CD4-positive, CD25-positive, alpha-beta regulatory T cell (primary cell): ENCODE measurements around the gene CSF1R. TPM values are rescaled to one million over a fixed set of nuclear protein-coding genes. Genes with fewer than 3 reads are reported as not detected.

Experiments used
- ATAC-seq, 2 donors: fragments of 150-1000 bp; cut with Tn5 transposase; one replicate each; pipeline ENCODE4 v1.10.0; 2021; ENCODE audit warnings: low read depth in 2 of 2, moderate number of reproducible peaks in 2 of 2, moderate library complexity in 1 of 2
- DNase-seq, 3 donors: peaks; one replicate each; pipeline versions ENCODE4 v3.0.0 to v3.0.0-alpha.2; 2012 to 2022; ENCODE audit warnings: mixed read lengths in 1 of 3
- H3K27ac ChIP-seq: one replicate; pipeline ENCODE4 v1.7.0; 2013; ENCODE audit warnings: mild to moderate bottlenecking, low read length; ENCODE audit not compliant: insufficient read depth, poor library complexity, severe bottlenecking
- H3K27me3 ChIP-seq: one replicate; pipeline ENCODE4 v1.7.0; 2013; ENCODE audit warnings: low read length; ENCODE audit not compliant: control insufficient read depth, insufficient read depth
- H3K36me3 ChIP-seq: one replicate; pipeline ENCODE4 v1.7.0; 2013; ENCODE audit warnings: mild to moderate bottlenecking, low read length, moderate library complexity; ENCODE audit not compliant: control insufficient read depth, insufficient read depth
- H3K4me1 ChIP-seq: 2 replicates; pipeline ENCODE4 v1.7.0; 2013; ENCODE audit warnings: mild to moderate bottlenecking, low read length; ENCODE audit not compliant: insufficient read depth, control insufficient read depth, poor library complexity, severe bottlenecking
- H3K4me3 ChIP-seq: one replicate; pipeline ENCODE4 v1.7.0; 2013; ENCODE audit warnings: low read depth, mild to moderate bottlenecking, low read length, moderate library complexity
- H3K9me3 ChIP-seq, 2 experiments: 1 replicate in 1 of 2; 2 replicates in 1 of 2; pipeline ENCODE4 v1.7.0; 2013; ENCODE audit warnings: low read length in 2 of 2, mild to moderate bottlenecking in 1 of 2, moderate library complexity in 1 of 2; ENCODE audit not compliant: control insufficient read depth in 2 of 2
- H3K27ac Mint-ChIP-seq, 3 donors: one replicate each; pipeline ENCODE4 v1.8.0; 2020 to 2022; ENCODE audit warnings: mild to moderate bottlenecking in 3 of 3, mixed read lengths in 3 of 3, moderate library complexity in 2 of 3
- H3K27me3 Mint-ChIP-seq: one replicate; pipeline ENCODE4 v1.8.0; 2022; ENCODE audit warnings: mild to moderate bottlenecking, mixed read lengths
- H3K36me3 Mint-ChIP-seq: one replicate; pipeline ENCODE4 v1.8.0; 2020; ENCODE audit warnings: mixed read lengths
- H3K4me1 Mint-ChIP-seq, 4 donors: one replicate each; pipeline ENCODE4 v1.8.0; 2020 to 2022; ENCODE audit warnings: mixed read lengths in 4 of 4, mild to moderate bottlenecking in 1 of 4
- H3K4me3 Mint-ChIP-seq, 4 donors: one replicate each; pipeline ENCODE4 v1.8.0; 2020 to 2022; ENCODE audit warnings: mild to moderate bottlenecking in 4 of 4, mixed read lengths in 4 of 4, moderate library complexity in 3 of 4
- H3K9me3 Mint-ChIP-seq, 7 donors: one replicate each; pipeline ENCODE4 v1.8.0; 2020 to 2022; ENCODE audit warnings: mixed read lengths in 7 of 7, mild to moderate bottlenecking in 3 of 7, moderate library complexity in 2 of 7
- polyA plus RNA-seq, 4 donors: library from polyadenylated mRNA; unstranded; fragments of 300-500 nt; fragmentation: Illumina TruSeq; gene quantifications; one replicate each; pipeline ENCODE4 v1.2.3, GENCODE V29; 2021
- total RNA-seq: library from RNA; stranded (reverse); gene quantifications from one replicate; pipeline ENCODE4 v1.2.3, GENCODE V29; 2022

The CSF1R gene
- total and polyA plus RNA-seq, 5 donors from 2014 or later: 0.60 to 1.2 (median 0.97) TPM; not detected in 1

DNA sequence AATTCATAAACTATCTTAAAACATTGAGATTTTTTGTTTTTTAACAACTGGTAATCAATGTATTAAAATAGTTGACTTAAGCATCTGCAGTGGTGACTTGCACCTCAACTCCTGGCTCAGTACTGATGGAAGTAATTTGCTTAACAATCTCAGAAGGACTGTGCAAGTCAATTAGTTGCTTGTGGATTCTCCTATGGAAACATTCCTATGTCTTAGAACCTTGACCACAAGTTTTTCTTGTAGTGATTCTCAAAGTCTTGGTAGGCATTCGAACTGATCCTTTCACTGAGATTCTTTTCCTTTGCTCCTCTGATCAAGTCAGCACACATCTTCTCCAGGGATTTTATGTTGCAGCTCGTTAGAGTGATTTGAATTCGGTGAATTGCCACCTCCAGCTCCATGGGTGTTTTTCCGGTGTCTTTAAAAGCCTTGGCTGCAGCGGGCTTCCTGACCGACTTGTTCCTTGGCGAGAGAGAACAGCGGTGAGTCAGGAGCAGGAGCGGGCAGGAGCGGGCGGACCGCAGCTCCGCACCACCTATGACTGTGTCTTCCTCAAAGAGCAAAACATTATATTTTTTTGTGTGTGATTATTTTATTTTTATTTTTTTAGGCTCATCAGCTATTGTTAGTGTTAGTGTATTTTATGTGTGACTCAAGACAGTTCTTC lies 64.7 kb downstream of the CSF1R start:
- Histone ChIP-seq H3K4me3 (no peak overlapping the region), H3K27ac (no peak overlapping the region), H3K9me3 (no peaks in the 10 kb centered on the region), H3K4me1 (no peaks in the 10 kb centered on the region), H3K27me3 (no peaks in the 10 kb centered on the region), H3K36me3 (peaks cover 96% of the 10 kb centered on the region)
- peaks cover 0 to 1% (median 0%) of the 10 kb centered on the region in 7 donors for H3K9me3 Mint-ChIP-seq
- ATAC-seq: no peak
- H3K4me1 Mint-ChIP-seq: peaks cover 2 to 19% (median 10%) of the 10 kb centered on the region in 4 donors
- no peaks in the 10 kb centered on the region for H3K27me3 Mint-ChIP-seq
- H3K36me3 Mint-ChIP-seq: peaks cover 73% of the 10 kb centered on the region
- no peak for DNase-seq
- H3K4me3 Mint-ChIP-seq: no peak overlapping the region
- H3K27ac Mint-ChIP-seq: peak overlapping the region in 1 of 3 donors; percentile 49

DNA sequence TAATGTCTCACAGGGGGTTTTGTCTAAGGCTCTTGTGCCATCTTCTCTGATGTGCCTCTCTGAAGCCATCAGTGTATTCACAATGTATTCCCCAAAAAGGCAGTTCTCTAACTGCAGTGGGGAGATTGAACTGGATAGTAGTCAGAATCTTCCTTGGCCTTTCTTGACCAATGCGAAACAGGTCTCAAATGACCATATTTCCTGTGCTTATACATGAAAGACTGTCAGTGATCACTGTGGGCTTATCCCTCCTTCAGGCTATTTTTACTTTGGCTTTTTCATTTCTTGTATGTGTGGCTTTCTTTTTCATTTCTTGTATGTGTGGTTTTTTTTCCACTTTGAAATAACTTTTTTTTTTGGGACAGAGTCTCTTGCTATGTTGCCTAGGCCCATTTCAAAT lies 66.1 kb downstream of the CSF1R start:
- no peak overlapping the region for H3K4me3 Mint-ChIP-seq
- no peak overlapping the region for H3K27ac ChIP-seq
- DNase-seq (no peak), ATAC-seq (no peak)
- H3K36me3 ChIP-seq: peaks cover 98% of the 10 kb centered on the region
- H3K27me3 ChIP-seq: no peaks in the 10 kb centered on the region
- H3K4me1 ChIP-seq: no peaks in the 10 kb centered on the region
- peaks cover 76% of the 10 kb centered on the region for H3K36me3 Mint-ChIP-seq
- no peak overlapping the region for H3K4me3 ChIP-seq
- H3K27ac Mint-ChIP-seq: peak overlapping the region in 1 of 3 donors; percentile 46
- no peaks in the 10 kb centered on the region for H3K27me3 Mint-ChIP-seq
- peaks cover 0 to 11% of the 10 kb centered on the region in 2 experiments for H3K9me3 ChIP-seq
- peaks cover 2 to 28% (median 10%) of the 10 kb centered on the region in 4 donors for H3K4me1 Mint-ChIP-seq
- H3K9me3 Mint-ChIP-seq: peaks cover 0 to 6% (median 1%) of the 10 kb centered on the region in 7 donors

DNA sequence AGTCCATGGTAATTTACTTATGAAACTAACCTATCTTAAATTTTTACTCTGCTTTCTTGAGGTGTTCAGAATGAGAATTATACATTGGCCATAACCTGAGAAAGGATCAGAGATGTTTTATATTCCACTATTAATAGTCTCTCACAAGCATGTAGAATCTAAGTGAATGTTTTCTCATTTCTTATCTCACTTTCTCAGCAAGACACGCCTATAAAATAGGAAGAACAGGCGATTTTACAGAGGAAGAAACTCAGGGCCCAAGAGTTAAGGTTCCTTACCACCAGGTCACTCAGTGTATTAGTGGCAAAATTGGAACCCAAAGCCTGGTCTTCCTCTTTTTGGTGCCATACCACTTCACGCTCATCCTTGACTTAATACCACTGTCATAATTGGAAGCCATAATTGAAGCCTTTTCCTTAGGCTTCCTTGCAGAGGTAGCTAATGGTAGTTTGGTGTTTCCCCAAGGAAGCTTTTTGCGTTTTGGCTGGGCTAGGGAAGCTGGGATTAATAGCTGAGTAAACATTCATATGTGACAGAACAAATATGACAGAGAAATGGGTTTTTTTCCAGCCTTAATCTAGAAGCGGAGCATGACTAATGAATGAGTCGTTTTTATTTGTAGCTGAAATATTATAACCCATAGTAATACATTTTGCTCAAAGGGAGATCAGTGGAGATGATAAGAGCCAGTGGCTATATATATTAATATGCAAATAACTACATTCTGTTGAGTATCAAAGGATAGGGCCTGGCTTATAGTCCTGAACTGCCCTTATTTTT lies 68.9 kb downstream of the CSF1R start:
- DNase-seq (no peak), ATAC-seq (no peak)
- peaks cover 86% of the 10 kb centered on the region for H3K36me3 Mint-ChIP-seq
- no peaks in the 10 kb centered on the region for H3K4me1 ChIP-seq
- H3K36me3 ChIP-seq: peaks cover 98% of the 10 kb centered on the region
- no peak overlapping the region for H3K4me3 ChIP-seq
- H3K27me3 ChIP-seq: no peaks in the 10 kb centered on the region
- no peak overlapping the region for H3K27ac ChIP-seq
- H3K9me3 Mint-ChIP-seq: peaks cover 0 to 6% (median 1%) of the 10 kb centered on the region in 7 donors
- no peaks in the 10 kb centered on the region for H3K27me3 Mint-ChIP-seq
- no peak overlapping the region for H3K27ac Mint-ChIP-seq
- H3K4me1 Mint-ChIP-seq: peaks cover 2 to 36% (median 10%) of the 10 kb centered on the region in 4 donors
- peaks cover 0 to 16% of the 10 kb centered on the region in 2 experiments for H3K9me3 ChIP-seq
- no peak overlapping the region for H3K4me3 Mint-ChIP-seq

DNA sequence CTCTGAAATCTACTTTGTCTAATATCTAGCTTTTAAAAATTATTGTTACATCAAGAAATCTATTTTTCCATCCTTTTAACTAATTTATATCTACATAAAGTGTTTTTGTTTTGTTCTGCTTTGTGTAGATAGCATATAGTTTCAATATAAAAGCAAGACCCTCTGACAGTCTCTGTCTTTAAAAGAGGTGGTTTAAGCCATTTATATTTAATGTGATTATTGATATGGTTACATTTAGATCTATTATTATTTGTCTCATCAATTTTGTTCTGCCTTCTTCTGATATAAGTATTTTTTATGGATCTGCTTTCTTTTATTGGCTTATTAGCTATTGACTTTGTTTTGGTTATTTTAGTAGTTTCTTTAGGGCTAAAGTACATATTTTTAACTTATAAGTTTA lies 69.8 kb downstream of the CSF1R start:
- no peak for DNase-seq
- Histone ChIP-seq H3K4me1 (no peaks in the 10 kb centered on the region), H3K27me3 (no peaks in the 10 kb centered on the region), H3K9me3 (peaks cover 0 to 16% of the 10 kb centered on the region in 2 experiments), H3K27ac (no peak overlapping the region), H3K36me3 (peaks cover 96% of the 10 kb centered on the region), H3K4me3 (no peak overlapping the region)
- Mint-ChIP-seq H3K4me3 (no peak overlapping the region), H3K36me3 (peaks cover 85% of the 10 kb centered on the region), H3K27ac (no peak overlapping the region), H3K4me1 (peaks cover 0 to 33% (median 11%) of the 10 kb centered on the region in 4 donors), H3K27me3 (no peaks in the 10 kb centered on the region), H3K9me3 (peaks cover 0 to 6% (median 1%) of the 10 kb centered on the region in 7 donors)
- ATAC-seq: no peak

DNA sequence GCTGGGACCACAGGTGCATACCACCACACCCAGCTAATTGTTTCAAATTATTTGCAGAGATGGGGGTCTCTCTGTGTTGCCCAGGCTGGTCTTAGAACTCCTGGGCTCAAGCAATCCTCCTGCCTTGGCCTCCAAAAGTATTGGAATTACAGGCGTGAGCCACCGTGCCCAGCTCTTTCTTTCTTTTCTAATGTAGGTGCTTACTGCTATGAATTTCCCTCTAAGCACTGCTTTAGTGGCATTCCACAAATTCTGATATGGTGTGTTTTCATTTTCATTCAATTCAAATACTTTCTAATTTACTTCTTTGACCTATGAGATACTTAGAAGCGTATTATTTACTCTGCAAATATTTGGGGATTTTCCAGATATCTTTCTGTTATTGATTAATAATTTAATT lies 70.9 kb downstream of the CSF1R start:
- no peaks in the 10 kb centered on the region for H3K27me3 ChIP-seq
- peaks cover 86% of the 10 kb centered on the region for H3K36me3 Mint-ChIP-seq
- no peak overlapping the region for H3K4me3 Mint-ChIP-seq
- H3K27ac ChIP-seq: no peak overlapping the region
- peaks cover 0 to 6% (median 1%) of the 10 kb centered on the region in 7 donors for H3K9me3 Mint-ChIP-seq
- no peaks in the 10 kb centered on the region for H3K4me1 ChIP-seq
- no peak for ATAC-seq
- no peak for DNase-seq
- H3K9me3 ChIP-seq: peaks cover 0 to 16% of the 10 kb centered on the region in 2 experiments
- H3K27ac Mint-ChIP-seq: no peak overlapping the region
- peaks cover 96% of the 10 kb centered on the region for H3K36me3 ChIP-seq
- peaks cover 0 to 33% (median 13%) of the 10 kb centered on the region in 4 donors for H3K4me1 Mint-ChIP-seq
- no peak overlapping the region for H3K4me3 ChIP-seq
- H3K27me3 Mint-ChIP-seq: no peaks in the 10 kb centered on the region

DNA sequence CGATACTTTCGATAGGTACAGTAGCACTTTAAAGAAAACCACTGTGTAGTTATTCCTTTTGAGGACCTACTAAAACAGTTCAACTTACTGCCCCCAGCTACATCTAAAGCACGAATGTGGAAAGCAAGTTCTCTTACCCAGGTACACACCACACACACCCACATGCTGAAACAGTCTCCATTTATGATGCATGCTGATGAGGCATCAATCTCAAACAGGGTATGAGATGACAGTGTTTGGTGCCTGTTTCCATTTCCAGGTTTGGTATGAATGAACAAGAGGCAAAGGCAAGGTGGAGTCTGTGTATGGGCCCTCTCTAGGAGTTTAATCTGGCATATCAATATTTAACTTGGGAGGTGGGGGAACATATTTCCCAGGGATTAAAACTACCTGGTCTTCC lies 71.9 kb downstream of the CSF1R start:
- Histone ChIP-seq H3K9me3 (peaks cover 0 to 16% of the 10 kb centered on the region in 2 experiments), H3K36me3 (peaks cover 97% of the 10 kb centered on the region), H3K4me1 (no peaks in the 10 kb centered on the region), H3K27ac (no peak overlapping the region), H3K4me3 (no peak overlapping the region), H3K27me3 (no peaks in the 10 kb centered on the region)
- no peak overlapping the region for H3K27ac Mint-ChIP-seq
- no peak for DNase-seq
- H3K4me1 Mint-ChIP-seq: peaks cover 0 to 31% (median 13%) of the 10 kb centered on the region in 4 donors
- H3K36me3 Mint-ChIP-seq: peaks cover 81% of the 10 kb centered on the region
- peaks cover 0 to 6% (median 1%) of the 10 kb centered on the region in 7 donors for H3K9me3 Mint-ChIP-seq
- ATAC-seq: no peak
- H3K4me3 Mint-ChIP-seq: no peak overlapping the region
- H3K27me3 Mint-ChIP-seq: no peaks in the 10 kb centered on the region

DNA sequence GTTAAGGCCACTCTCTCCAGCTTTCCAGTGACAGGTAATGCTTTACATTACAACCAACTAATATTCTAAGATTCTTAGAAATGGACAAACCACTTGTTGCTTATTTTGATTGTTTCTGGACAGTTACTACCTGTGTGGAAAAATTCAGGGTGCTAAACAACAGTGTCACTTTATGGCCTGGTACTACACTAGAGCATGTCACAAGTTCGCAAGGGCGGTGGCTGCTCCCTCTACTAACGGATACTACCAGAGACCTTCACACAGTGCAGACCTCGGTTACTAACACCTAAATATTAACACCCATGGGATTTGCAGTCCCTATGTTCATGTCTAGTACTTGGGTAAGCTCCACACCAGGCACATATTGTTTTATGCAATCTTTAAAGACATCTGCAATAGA lies 72.4 kb downstream of the CSF1R start:
- H3K27me3 ChIP-seq: no peaks in the 10 kb centered on the region
- no peak overlapping the region for H3K27ac ChIP-seq
- H3K27ac Mint-ChIP-seq: no peak overlapping the region
- peaks cover 0 to 26% (median 13%) of the 10 kb centered on the region in 4 donors for H3K4me1 Mint-ChIP-seq
- no peak overlapping the region for H3K4me3 ChIP-seq
- H3K27me3 Mint-ChIP-seq: no peaks in the 10 kb centered on the region
- H3K9me3 ChIP-seq: peaks cover 0 to 16% of the 10 kb centered on the region in 2 experiments
- DNase-seq: no peak
- peaks cover 0 to 6% (median 1%) of the 10 kb centered on the region in 7 donors for H3K9me3 Mint-ChIP-seq
- H3K4me1 ChIP-seq: no peaks in the 10 kb centered on the region
- H3K4me3 Mint-ChIP-seq: no peak overlapping the region
- H3K36me3 ChIP-seq: peaks cover 95% of the 10 kb centered on the region
- no peak for ATAC-seq
- peaks cover 76% of the 10 kb centered on the region for H3K36me3 Mint-ChIP-seq
